AG04449 (cell line): ENCODE data around the gene KIF26A.

Source experiments
- CTCF ChIA-PET: fragments of 350-600 bp; formaldehyde crosslinking; extraction: SDS; loops from one replicate; lab custom pipeline; 2021; ENCODE audit warnings: antibody characterized with exemption; lab: Yijun Ruan, JAX
- POLR2A ChIA-PET: fragments of 400-600, 350-600 bp; formaldehyde crosslinking; extraction: SDS; loops from one replicate; lab custom pipeline; 2020; ENCODE audit warnings: antibody characterized with exemption, inconsistent platforms; lab: Yijun Ruan, JAX
- DNase-seq: peaks from one replicate; pipeline ENCODE4 v3.0.0-alpha.2; 2010; ENCODE audit warnings: low read depth, low spot score
- H3K4me3 ChIP-seq: 2 replicates; pipeline ENCODE4 v1.5.1; 2011; ENCODE audit warnings: low read depth, mild to moderate bottlenecking, control low read depth, low read length
- TF ChIP-seq, protein P1 (sequence below): IDR thresholded peaks from one replicate; pipeline ENCODE4 v1.5.1; 2011; ENCODE audit warnings: mild to moderate bottlenecking, moderate library complexity, low read length, control low read depth, inconsistent platforms; ENCODE audit not compliant: insufficient read depth; ENCODE audit errors: missing control alignments

KIF26A gene

GRCh38 chr14:104142136-104142945 lies 4.0 kb downstream of the KIF26A start:
- TF ChIP-seq, protein P1, sequence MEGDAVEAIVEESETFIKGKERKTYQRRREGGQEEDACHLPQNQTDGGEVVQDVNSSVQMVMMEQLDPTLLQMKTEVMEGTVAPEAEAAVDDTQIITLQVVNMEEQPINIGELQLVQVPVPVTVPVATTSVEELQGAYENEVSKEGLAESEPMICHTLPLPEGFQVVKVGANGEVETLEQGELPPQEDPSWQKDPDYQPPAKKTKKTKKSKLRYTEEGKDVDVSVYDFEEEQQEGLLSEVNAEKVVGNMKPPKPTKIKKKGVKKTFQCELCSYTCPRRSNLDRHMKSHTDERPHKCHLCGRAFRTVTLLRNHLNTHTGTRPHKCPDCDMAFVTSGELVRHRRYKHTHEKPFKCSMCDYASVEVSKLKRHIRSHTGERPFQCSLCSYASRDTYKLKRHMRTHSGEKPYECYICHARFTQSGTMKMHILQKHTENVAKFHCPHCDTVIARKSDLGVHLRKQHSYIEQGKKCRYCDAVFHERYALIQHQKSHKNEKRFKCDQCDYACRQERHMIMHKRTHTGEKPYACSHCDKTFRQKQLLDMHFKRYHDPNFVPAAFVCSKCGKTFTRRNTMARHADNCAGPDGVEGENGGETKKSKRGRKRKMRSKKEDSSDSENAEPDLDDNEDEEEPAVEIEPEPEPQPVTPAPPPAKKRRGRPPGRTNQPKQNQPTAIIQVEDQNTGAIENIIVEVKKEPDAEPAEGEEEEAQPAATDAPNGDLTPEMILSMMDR = no peak
- H3K4me3 ChIP-seq = no peak overlapping the region
- ChIA-PET CTCF (interaction anchor here (1.4 kb wide), 1 partner anchor 14 kb away, joined by 3 read pairs; no protein-coding TSS in a partner anchor), POLR2A (no interaction called here)
- no peak for DNase-seq

GRCh38 chr14:104142946-104143470 lies 4.6 kb downstream of the KIF26A start:
- CTCF ChIA-PET = no interaction called here
- TF ChIP-seq, protein P1 = no peak
- DNase-seq = no peak
- POLR2A ChIA-PET = no interaction called here
- no peak overlapping the region for H3K4me3 ChIP-seq

GRCh38 chr14:104143521-104144452 lies 5.4 kb downstream of the KIF26A start:
- no peak for DNase-seq
- ChIA-PET POLR2A (no interaction called here), CTCF (interaction anchor here (0.9 kb wide), 1 partner anchor 12 kb away, joined by 3 read pairs; no protein-coding TSS in a partner anchor)
- TF ChIP-seq, protein P1 = no peak
- H3K4me3 ChIP-seq = no peak overlapping the region

DNA sequence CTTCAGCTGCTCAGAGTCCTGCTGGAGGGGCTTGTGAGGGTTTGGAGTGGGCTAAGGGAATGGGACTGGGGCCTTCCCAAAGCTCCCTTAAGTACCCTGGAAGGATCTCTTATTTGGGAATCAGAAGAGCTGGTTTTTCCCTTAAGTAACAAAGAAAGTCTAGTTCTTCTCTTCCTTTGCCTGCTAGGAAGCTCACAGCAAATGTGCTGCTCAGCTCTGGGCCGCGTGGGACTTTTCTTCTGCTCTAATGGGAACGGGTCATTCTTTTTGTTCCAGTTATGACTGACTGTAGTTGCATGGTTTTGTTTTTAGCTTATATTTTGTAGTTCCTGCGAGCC lies 6.0 kb downstream of the KIF26A start:
- POLR2A ChIA-PET = no interaction called here
- no peak overlapping the region for H3K4me3 ChIP-seq

GRCh38 chr14:104144911-104145825 lies 6.8 kb downstream of the KIF26A start:
- POLR2A ChIA-PET = no interaction called here
- TF ChIP-seq, protein P1 = no peak
- no peak for DNase-seq
- CTCF ChIA-PET = interaction anchor here (0.8 to 0.9 kb wide), 2 partner anchors 7 to 13 kb away, joined by 3 read pairs; no protein-coding TSS in a partner anchor
- H3K4me3 ChIP-seq = no peak overlapping the region

More for the DNA sequence above, 6.0 kb downstream of the KIF26A start:
- no peak for DNase-seq
- TF ChIP-seq, protein P1 = no peak
- CTCF ChIA-PET = interaction anchor here (0.9 kb wide), 1 partner anchor 13 kb away, joined by 3 read pairs; no protein-coding TSS in a partner anchor
